Hematopoietic multipotent progenitor cell treated with erythropoietin and hydrocortisone succinate and interleukin-3 and kit ligand, for 4 days (in vitro differentiated cells): Measurements from ENCODE around the gene FHL1.

Experiments used
- DNase-seq: peaks from one replicate; pipeline ENCODE4 v3.0.0-alpha.2; 2015

Gene FHL1

GRCh38 chrX:136260776-136261175 lies 113.4 kb downstream of the FHL1 start:
- DNase-seq: no peak
